GM23338 (cell line): Measurements from ENCODE around the gene LIMA1. TPM values are rescaled to one million over a fixed set of nuclear protein-coding genes. Genes with fewer than 3 reads are reported as not detected.

Experiments used
- ATAC-seq: fragments of 200-7000 bp; cut with Tn5 transposase; 3 replicates; pipeline ENCODE4 v1.9.1; 2020
- DNase-seq: peaks from one replicate; pipeline ENCODE4 v3.0.0-alpha.2; 2015; ENCODE audit warnings: low spot score
- H2AFZ ChIP-seq: fragments of 200-600 bp; sonication (generic); 2 replicates; pipeline ENCODE4 v1.8.0; 2016; ENCODE audit warnings: antibody characterized with exemption, mild to moderate bottlenecking, moderate library complexity
- H3F3A ChIP-seq: fragments of 200-600 bp; sonication (generic); replicated peaks from 2 replicates; pipeline ENCODE4 v1.8.0; 2017; ENCODE audit warnings: antibody characterized with exemption, mixed run types, low read depth
- H3K27ac ChIP-seq: fragments of 200-600 bp; sonication (generic); 2 replicates; pipeline ENCODE4 v1.6.1; 2016; ENCODE audit warnings: low read depth
- H3K27me3 ChIP-seq: fragments of 200-600 bp; sonication (generic); 2 replicates; pipeline ENCODE4 v1.8.0; 2016; ENCODE audit warnings: mild to moderate bottlenecking, mixed run types, moderate library complexity; ENCODE audit not compliant: insufficient read depth
- H3K36me3 ChIP-seq: fragments of 200-600 bp; sonication (generic); 2 replicates; pipeline ENCODE4 v1.8.0; 2016; ENCODE audit warnings: mild to moderate bottlenecking; ENCODE audit not compliant: insufficient read depth
- H3K4me1 ChIP-seq: fragments of 200-600 bp; sonication (generic); 2 replicates; pipeline ENCODE4 v1.8.0; 2016; ENCODE audit warnings: mild to moderate bottlenecking, moderate library complexity; ENCODE audit not compliant: insufficient read depth
- H3K4me2 ChIP-seq: fragments of 200-600 bp; sonication (generic); 2 replicates; pipeline ENCODE4 v1.7.1; 2017; ENCODE audit warnings: mixed run types
- H3K4me3 ChIP-seq: fragments of 200-600 bp; sonication (generic); 2 replicates; pipeline ENCODE4 v1.6.1; 2016; ENCODE audit warnings: mixed run types
- H3K79me2 ChIP-seq: fragments of 200-600 bp; sonication (generic); replicated peaks from 2 replicates; pipeline ENCODE4 v1.8.0; 2017; ENCODE audit warnings: mild to moderate bottlenecking; ENCODE audit not compliant: insufficient read depth
- H3K9me2 ChIP-seq: fragments of 200-600 bp; sonication (generic); 2 replicates; pipeline ENCODE4 v1.8.0; 2017; ENCODE audit not compliant: insufficient read depth
- H4K20me1 ChIP-seq: fragments of 200-600 bp; sonication (generic); replicated peaks from 2 replicates; pipeline ENCODE4 v1.8.0; 2017; ENCODE audit warnings: mild to moderate bottlenecking; ENCODE audit not compliant: insufficient read depth
- H3K27ac Mint-ChIP-seq: 2 replicates; pipeline ENCODE4 v1.8.0; 2020; ENCODE audit warnings: inconsistent platforms, mild to moderate bottlenecking, moderate library complexity, mixed read lengths
- H3K27me3 Mint-ChIP-seq: 3 replicates; pipeline ENCODE4 v1.8.0; 2022; ENCODE audit warnings: low read depth, mild to moderate bottlenecking, moderate library complexity, mixed read lengths, inconsistent platforms; ENCODE audit not compliant: insufficient read depth, poor library complexity
- H3K36me3 Mint-ChIP-seq: 3 replicates; pipeline ENCODE4 v1.8.0; 2021; ENCODE audit warnings: low read depth, mild to moderate bottlenecking, inconsistent platforms, moderate library complexity, mixed read lengths
- H3K4me1 Mint-ChIP-seq: 3 replicates; pipeline ENCODE4 v1.8.0; 2020; ENCODE audit warnings: mild to moderate bottlenecking, inconsistent platforms, mixed read lengths
- H3K4me3 Mint-ChIP-seq: 3 replicates; pipeline ENCODE4 v1.8.0; 2021; ENCODE audit warnings: moderate library complexity, mild to moderate bottlenecking, inconsistent platforms, mixed read lengths
- H3K9me3 Mint-ChIP-seq: 3 replicates; pipeline ENCODE4 v1.8.0; 2020; ENCODE audit warnings: moderate library complexity, mild to moderate bottlenecking, inconsistent platforms, mixed read lengths
- CREB1 ChIP-seq: fragments of 250-450 bp; sonication (Bioruptor Pico); IDR thresholded peaks from 2 replicates; pipeline ENCODE4 v1.5.0; 2020; ENCODE audit warnings: low read depth, mild to moderate bottlenecking, moderate library complexity
- CTCF ChIP-seq, 2 experiments: fragments of 200-600 bp in 1 of 2; sonication (generic) in 1 of 2; conservative IDR thresholded peaks; 2 replicates each; pipeline versions ENCODE4 v1.5.1 to v1.6.1; 2016 to 2017; ENCODE audit warnings: antibody characterized with exemption in 2 of 2, low read depth in 2 of 2, mild to moderate bottlenecking in 2 of 2, moderate library complexity in 1 of 2
- ETS1 ChIP-seq: IDR thresholded peaks from 2 replicates; pipeline ENCODE4 v1.6.1; 2016; ENCODE audit warnings: antibody characterized with exemption
- EZH2 ChIP-seq: fragments of 200-600 bp; sonication (generic); IDR thresholded peaks from one replicate; pipeline ENCODE4 v1.8.0; 2017; ENCODE audit warnings: antibody characterized with exemption, mild to moderate bottlenecking, low read depth; ENCODE audit not compliant: unreplicated experiment
- EZH2phosphoT487 ChIP-seq: fragments of 200-600 bp; sonication (generic); IDR thresholded peaks from one replicate; pipeline ENCODE4 v1.8.1; 2018; ENCODE audit warnings: antibody characterized with exemption; ENCODE audit not compliant: unreplicated experiment
- JUNB ChIP-seq: IDR thresholded peaks from one replicate; pipeline ENCODE4 v1.6.1; 2016; ENCODE audit warnings: antibody characterized with exemption; ENCODE audit not compliant: unreplicated experiment
- NANOG ChIP-seq: IDR thresholded peaks from 2 replicates; pipeline ENCODE4 v1.6.1; 2016; ENCODE audit warnings: antibody characterized with exemption, borderline replicate concordance
- POLR2AphosphoS5 ChIP-seq: IDR thresholded peaks from 2 replicates; pipeline ENCODE4 v1.6.1; 2016; ENCODE audit warnings: antibody characterized with exemption, low read depth
- REST ChIP-seq: IDR thresholded peaks from one replicate; pipeline ENCODE4 v1.6.1; 2018; ENCODE audit warnings: antibody characterized with exemption; ENCODE audit not compliant: unreplicated experiment
- STAT1 ChIP-seq: IDR thresholded peaks from one replicate; pipeline ENCODE4 v1.6.1; 2016; ENCODE audit warnings: antibody characterized with exemption; ENCODE audit not compliant: unreplicated experiment
- ZNF114 ChIP-seq: fragments of 250-450 bp; sonication (Bioruptor Pico); IDR thresholded peaks from 2 replicates; pipeline ENCODE4 v1.5.0; 2020; ENCODE audit warnings: mild to moderate bottlenecking, moderate library complexity
- ZNF331 ChIP-seq: fragments of 250-450 bp; sonication (Bioruptor Pico); IDR thresholded peaks from 2 replicates; pipeline ENCODE4 v1.5.0; 2020; ENCODE audit warnings: low read depth, mild to moderate bottlenecking, moderate library complexity
- ZNF462 ChIP-seq: fragments of 250-450 bp; sonication (Bioruptor Pico); IDR thresholded peaks from 2 replicates; pipeline ENCODE4 v1.5.0; 2020; ENCODE audit warnings: mild to moderate bottlenecking, moderate library complexity
- polyA plus RNA-seq: library from polyadenylated mRNA; unstranded; fragments of >200 nt; fragmentation: Nextera tagmentation; extraction: Ambion mirVana; gene quantifications from 2 replicates; pipeline ENCODE4 v1.2.1, GENCODE V29; 2016
- total RNA-seq: library from RNA; depleted of rRNA; stranded (reverse); fragments of >200 nt; shearing (Covaris generic); gene quantifications from 2 replicates; pipeline ENCODE4 v1.2.3, GENCODE V29; 2014

LIMA1 gene
- total and polyA plus RNA-seq, 2 experiments from 2014 or later = 27.7 to 29.6 TPM

GRCh38 chr12:50232206-50232605 is 51.1 kb downstream of the LIMA1 start:
- Mint-ChIP-seq H3K27me3 (no peaks in the 10 kb centered on the region), H3K4me1 (0 out of 3 replicates have a peak, but pooled peaks cover 2% of the 10 kb centered on the region), H3K36me3 (no peaks in the 10 kb centered on the region), H3K4me3 (no peak overlapping the region), H3K27ac (no peak overlapping the region), H3K9me3 (no peaks in the 10 kb centered on the region; the same call in 2 of the 3 replicates)
- no peak for TF ChIP-seq POLR2AphosphoS5
- TF ChIP-seq CTCF (conservative IDR thresholded peaks at IDR 0.05; ENCODE audit: low read depth in 2 of 2) = no peak
- no peak for TF ChIP-seq ZNF114 (CRISPR knock-in tag)
- TF ChIP-seq REST = no peak
- no peak for TF ChIP-seq STAT1
- no peak for TF ChIP-seq ETS1
- TF ChIP-seq EZH2phosphoT487 = no peak
- TF ChIP-seq ZNF462 (CRISPR knock-in tag) = no peak
- TF ChIP-seq CREB1 (CRISPR knock-in tag) = no peak
- TF ChIP-seq NANOG = no peak
- no peak for TF ChIP-seq ZNF331 (CRISPR knock-in tag)
- no peak for TF ChIP-seq EZH2
- no peak for TF ChIP-seq JUNB
- H3F3A ChIP-seq = no peaks in the 10 kb centered on the region
- ATAC-seq = no peak
- no peaks in the 10 kb centered on the region for H3K4me1 ChIP-seq
- H3K9me2 ChIP-seq = no peaks in the 10 kb centered on the region
- no peaks in the 10 kb centered on the region for H3K36me3 ChIP-seq
- H3K27me3 ChIP-seq = no peaks in the 10 kb centered on the region
- no peaks in the 10 kb centered on the region for H3K79me2 ChIP-seq
- no peak overlapping the region for H3K27ac ChIP-seq
- H3K4me2 ChIP-seq = no peak overlapping the region
- no peaks in the 10 kb centered on the region for H4K20me1 ChIP-seq
- DNase-seq = no peak
- H2AFZ ChIP-seq = no peak overlapping the region
- no peak overlapping the region for H3K4me3 ChIP-seq
